MM.1S (cell line): Measurements from ENCODE around the gene NXN.
A peak's percentile ranks its signal among the peaks of the same experiment; 100 is the strongest.

Experiments used
- DNase-seq: peaks from one replicate; pipeline ENCODE4 v3.0.0-alpha.2; 2015
- H2AFZ ChIP-seq: fragments of 300-600 bp; sonication (generic); 2 replicates; pipeline ENCODE4 v1.6.0; 2016; ENCODE audit warnings: antibody characterized with exemption, low read length
- H3F3A ChIP-seq: fragments of 300-600 bp; sonication (generic); 2 replicates; pipeline ENCODE4 v1.6.1; 2016; ENCODE audit warnings: mild to moderate bottlenecking, antibody characterized with exemption, low read length, moderate library complexity, mixed read lengths; ENCODE audit not compliant: insufficient read depth
- H3K27ac ChIP-seq: fragments of 300-600 bp; sonication (generic); 2 replicates; pipeline ENCODE4 v1.5.1; 2016; ENCODE audit warnings: mild to moderate bottlenecking, low read length
- H3K27me3 ChIP-seq: fragments of 300-600 bp; sonication (generic); replicated peaks from 2 replicates; pipeline ENCODE4 v1.6.0; 2016; ENCODE audit warnings: low read length; ENCODE audit not compliant: insufficient read depth
- H3K36me3 ChIP-seq: fragments of 300-600 bp; sonication (generic); replicated peaks from 2 replicates; pipeline ENCODE4 v1.6.1; 2016; ENCODE audit warnings: mild to moderate bottlenecking, low read length, mixed read lengths; ENCODE audit not compliant: insufficient read depth
- H3K4me1 ChIP-seq: fragments of 300-600 bp; sonication (generic); 2 replicates; pipeline ENCODE4 v1.6.1; 2016; ENCODE audit warnings: low read length, mixed read lengths
- H3K4me2 ChIP-seq: fragments of 300-600 bp; sonication (generic); 2 replicates; pipeline ENCODE4 v1.6.0; 2016; ENCODE audit warnings: low read depth, low read length
- H3K4me3 ChIP-seq: fragments of 300-600 bp; sonication (generic); 2 replicates; pipeline ENCODE4 v1.5.1; 2016; ENCODE audit warnings: low read length, mixed read lengths
- H3K79me2 ChIP-seq: fragments of 300-600 bp; sonication (generic); 2 replicates; pipeline ENCODE4 v1.6.1; 2016; ENCODE audit warnings: mixed run types, low read length, mixed read lengths
- H3K9ac ChIP-seq: fragments of 300-600 bp; sonication (generic); 2 replicates; pipeline ENCODE4 v1.6.1; 2016; ENCODE audit warnings: low read length, mixed read lengths
- H3K9me2 ChIP-seq: fragments of 300-600 bp; sonication (generic); replicated peaks from 2 replicates; pipeline ENCODE4 v1.6.1; 2016; ENCODE audit warnings: mild to moderate bottlenecking, low read length, mixed read lengths; ENCODE audit not compliant: insufficient read depth
- H3K9me3 ChIP-seq: fragments of 300-600 bp; sonication (generic); replicated peaks from 2 replicates; pipeline ENCODE4 v1.6.1; 2016; ENCODE audit warnings: mild to moderate bottlenecking, low read length, mixed read lengths; ENCODE audit not compliant: insufficient read depth
- H4K20me1 ChIP-seq: fragments of 300-600 bp; sonication (generic); 2 replicates; pipeline ENCODE4 v1.6.1; 2016; ENCODE audit warnings: mild to moderate bottlenecking, low read length, moderate library complexity, mixed read lengths; ENCODE audit not compliant: insufficient read depth
- EZH2 ChIP-seq: fragments of 300-600 bp; sonication (generic); optimal IDR thresholded peaks from 2 replicates; pipeline ENCODE3; 2017; ENCODE audit warnings: low read depth, mild to moderate bottlenecking, antibody characterized with exemption, low read length, mixed read lengths
- EZH2phosphoT487 ChIP-seq: fragments of 300-600 bp; sonication (generic); IDR thresholded peaks from 2 replicates; pipeline ENCODE4 v1.6.1; 2018; ENCODE audit warnings: antibody characterized with exemption, low read length
- TF ChIP-seq, protein P1 (sequence below): fragments of 300-600 bp; sonication (generic); IDR thresholded peaks from 2 replicates; pipeline ENCODE4 v1.5.1; 2016; ENCODE audit warnings: antibody characterized with exemption, low read length, mixed read lengths

NXN gene

DNA sequence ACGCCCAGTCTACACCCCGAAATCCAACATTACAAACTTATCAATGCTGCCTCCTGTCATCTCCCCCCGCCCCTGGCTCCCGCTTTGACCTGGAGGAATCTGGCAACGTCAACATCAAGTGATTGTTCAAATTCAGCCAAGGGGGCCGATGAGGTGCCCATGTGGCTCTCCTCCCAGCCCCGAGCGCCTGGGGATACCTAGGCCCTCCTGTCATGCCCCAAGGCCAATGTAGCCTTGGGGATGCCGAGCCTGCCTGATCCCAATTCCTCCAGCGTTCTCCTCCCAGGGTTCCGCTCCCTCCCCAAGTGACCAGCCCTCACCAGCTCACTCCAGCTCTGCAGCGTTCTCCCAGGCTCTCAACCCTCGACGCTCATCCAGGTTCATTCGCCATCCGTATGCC, 59.4 kb downstream of the NXN start:
- H3K9ac ChIP-seq = no peak overlapping the region
- no peaks in the 10 kb centered on the region for H3K36me3 ChIP-seq
- no peak overlapping the region for H3K27ac ChIP-seq
- no peaks in the 10 kb centered on the region for H3K9me3 ChIP-seq
- H3F3A ChIP-seq = no peaks in the 10 kb centered on the region
- H3K27me3 ChIP-seq = peaks cover 97% of the 10 kb centered on the region
- H2AFZ ChIP-seq = no peak overlapping the region
- H3K79me2 ChIP-seq = no peaks in the 10 kb centered on the region
- TF ChIP-seq, protein P1, sequence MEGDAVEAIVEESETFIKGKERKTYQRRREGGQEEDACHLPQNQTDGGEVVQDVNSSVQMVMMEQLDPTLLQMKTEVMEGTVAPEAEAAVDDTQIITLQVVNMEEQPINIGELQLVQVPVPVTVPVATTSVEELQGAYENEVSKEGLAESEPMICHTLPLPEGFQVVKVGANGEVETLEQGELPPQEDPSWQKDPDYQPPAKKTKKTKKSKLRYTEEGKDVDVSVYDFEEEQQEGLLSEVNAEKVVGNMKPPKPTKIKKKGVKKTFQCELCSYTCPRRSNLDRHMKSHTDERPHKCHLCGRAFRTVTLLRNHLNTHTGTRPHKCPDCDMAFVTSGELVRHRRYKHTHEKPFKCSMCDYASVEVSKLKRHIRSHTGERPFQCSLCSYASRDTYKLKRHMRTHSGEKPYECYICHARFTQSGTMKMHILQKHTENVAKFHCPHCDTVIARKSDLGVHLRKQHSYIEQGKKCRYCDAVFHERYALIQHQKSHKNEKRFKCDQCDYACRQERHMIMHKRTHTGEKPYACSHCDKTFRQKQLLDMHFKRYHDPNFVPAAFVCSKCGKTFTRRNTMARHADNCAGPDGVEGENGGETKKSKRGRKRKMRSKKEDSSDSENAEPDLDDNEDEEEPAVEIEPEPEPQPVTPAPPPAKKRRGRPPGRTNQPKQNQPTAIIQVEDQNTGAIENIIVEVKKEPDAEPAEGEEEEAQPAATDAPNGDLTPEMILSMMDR = no peak
- no peak for TF ChIP-seq EZH2
- no peak for TF ChIP-seq EZH2phosphoT487
- H3K9me2 ChIP-seq = no peaks in the 10 kb centered on the region
- no peak overlapping the region for H3K4me2 ChIP-seq
- no peak overlapping the region for H3K4me3 ChIP-seq
- DNase-seq = no peak
- H3K4me1 ChIP-seq = no peaks in the 10 kb centered on the region
- no peaks in the 10 kb centered on the region for H4K20me1 ChIP-seq

DNA sequence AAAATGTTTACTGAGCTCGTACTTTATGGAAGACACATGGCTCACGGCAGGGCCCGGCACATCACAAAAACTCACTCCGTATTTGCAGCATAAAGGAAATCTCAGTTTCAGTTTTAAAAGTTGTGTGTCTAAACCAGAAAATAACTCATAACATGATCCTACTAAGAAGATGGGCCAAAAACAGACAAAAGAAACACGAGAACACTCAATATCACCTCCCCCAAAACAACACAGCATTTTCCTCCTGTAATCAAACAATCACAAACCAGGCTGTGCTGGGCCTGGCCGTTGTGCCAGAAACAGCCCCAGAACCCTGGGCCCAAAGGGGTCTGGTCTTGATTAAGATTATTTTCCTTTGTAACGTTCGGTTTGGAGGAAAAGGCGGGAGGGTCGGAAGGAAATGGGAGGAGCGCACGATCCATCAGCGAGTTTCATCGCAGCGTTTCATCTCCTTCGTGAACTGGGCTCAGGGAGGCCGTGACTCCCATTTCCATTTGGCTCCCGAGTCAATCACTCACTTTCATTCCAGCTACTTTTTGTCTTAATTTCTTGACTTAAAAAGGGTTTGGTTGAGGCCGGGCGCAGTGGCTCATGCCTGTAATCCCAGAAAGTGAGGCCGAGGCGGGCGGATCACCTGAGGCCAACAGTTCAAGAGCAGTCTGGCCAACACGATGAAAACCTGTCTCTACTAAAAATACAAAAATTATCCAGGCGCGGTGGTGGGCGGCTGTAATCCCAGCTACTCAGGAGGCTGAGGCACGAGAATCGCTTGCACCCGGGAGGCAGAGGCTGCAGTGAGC, 61.4 kb downstream of the NXN start:
- no peaks in the 10 kb centered on the region for H3K36me3 ChIP-seq
- no peak for DNase-seq
- no peaks in the 10 kb centered on the region for H3K9me3 ChIP-seq
- no peaks in the 10 kb centered on the region for H4K20me1 ChIP-seq
- peaks cover 96% of the 10 kb centered on the region for H3K27me3 ChIP-seq
- H2AFZ ChIP-seq = no peak overlapping the region
- no peak overlapping the region for H3K9ac ChIP-seq
- no peaks in the 10 kb centered on the region for H3K4me1 ChIP-seq
- H3K4me3 ChIP-seq = 0 out of 2 replicates have a peak overlapping the region, but pooled peaks have one; percentile 23
- H3K27ac ChIP-seq = no peak overlapping the region
- H3K9me2 ChIP-seq = no peaks in the 10 kb centered on the region
- TF ChIP-seq, protein P1 = no peak
- TF ChIP-seq EZH2 = no peak
- TF ChIP-seq EZH2phosphoT487 = no peak
- no peaks in the 10 kb centered on the region for H3F3A ChIP-seq
- no peaks in the 10 kb centered on the region for H3K79me2 ChIP-seq
- H3K4me2 ChIP-seq = peak overlapping the region; percentile 40; the same call in 1 of the 2 replicates

DNA sequence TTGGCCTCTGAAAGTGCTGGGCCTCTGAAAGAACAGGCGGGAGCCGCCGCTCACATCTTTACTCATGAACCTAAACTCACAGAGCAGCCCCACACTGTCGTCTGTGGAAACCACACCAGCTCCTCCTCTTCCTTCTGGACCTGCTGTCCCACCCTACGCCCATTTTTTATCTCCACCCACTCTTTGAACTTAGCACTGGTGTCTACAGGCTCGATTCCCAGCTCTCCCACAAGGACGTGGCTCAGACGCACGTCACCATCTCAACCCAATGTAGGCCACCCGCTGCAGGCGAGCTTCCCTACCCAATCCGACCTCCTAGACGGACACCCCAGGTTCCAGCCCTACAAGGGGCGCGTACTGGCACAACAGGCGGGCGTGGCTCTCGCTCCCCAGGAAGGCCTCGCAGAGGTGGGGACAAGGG, 62.2 kb downstream of the NXN start:
- Histone ChIP-seq H3K36me3 (no peaks in the 10 kb centered on the region), H3K9me3 (no peaks in the 10 kb centered on the region), H3K4me3 (no peak overlapping the region), H4K20me1 (no peaks in the 10 kb centered on the region), H3K27me3 (peaks cover 97% of the 10 kb centered on the region), H3F3A (no peaks in the 10 kb centered on the region), H3K4me1 (no peaks in the 10 kb centered on the region), H3K9me2 (no peaks in the 10 kb centered on the region), H3K79me2 (no peaks in the 10 kb centered on the region), H2AFZ (no peak overlapping the region), H3K4me2 (no peak overlapping the region; the same call in 1 of the 2 replicates), H3K9ac (no peak overlapping the region), H3K27ac (no peak overlapping the region)
- no peak for DNase-seq
- TF ChIP-seq, protein P1 = no peak
- TF ChIP-seq EZH2 (no peak), EZH2phosphoT487 (no peak)
